ENCODE data around the gene POLR2F. TPM values are rescaled to one million over a fixed set of nuclear protein-coding genes. Genes with fewer than 3 reads are reported as not detected.
"Not testable (repeated sequence)": the region's sequence is repeated elsewhere in the genome, so short reads cannot be mapped to it uniquely, and the experiment has no call there.

Gene POLR2F
- total RNA-seq, 2 donors from 2014 or later, result 46.5 to 60.2 TPM

- intact Hi-C loops (cut with DNase I), result no loop called here
- no peak for DNase-seq (ENCODE audit: low spot score)
These were observed 9.7 kb upstream of the POLR2F start for GRCh38 chr22:37943825-37944198.

- intact Hi-C loops (cut with DNase I); DNase-seq (ENCODE audit: low spot score): not testable (repeated sequence)
These were observed 9.1 kb upstream of the POLR2F start for GRCh38 chr22:37944423-37944822.

GRCh38 chr22:37947142-37947795, 6.2 kb upstream of the POLR2F start:
- intact Hi-C loops (cut with DNase I); DNase-seq (ENCODE audit: low spot score): not testable (repeated sequence)

GRCh38 chr22:37951305-37951704, 2.2 kb upstream of the POLR2F start:
- intact Hi-C loops (cut with DNase I), result no loop called here
- no peak for DNase-seq (ENCODE audit: low spot score)

- intact Hi-C loops (cut with DNase I); DNase-seq (ENCODE audit: low spot score): not testable (repeated sequence)
These were observed 870 bp upstream of the POLR2F start for GRCh38 chr22:37952629-37953028.

GRCh38 chr22:37953062-37953436, 450 bp upstream of the POLR2F start:
- DNase-seq (ENCODE audit: low spot score), result no peak
- intact Hi-C loops (cut with DNase I), result no loop called here

GRCh38 chr22:37954686-37955085, 1.2 kb downstream of the POLR2F start:
- no peak for DNase-seq (ENCODE audit: low spot score)
- intact Hi-C loops (cut with DNase I), result no loop called here

- intact Hi-C loops (cut with DNase I); DNase-seq (ENCODE audit: low spot score): not testable (repeated sequence)
These were observed 2.4 kb downstream of the POLR2F start for GRCh38 chr22:37955825-37956397.

GRCh38 chr22:37957232-37957631, 3.7 kb downstream of the POLR2F start:
- no peak for DNase-seq (ENCODE audit: low spot score)
- intact Hi-C loops (cut with DNase I), result no loop called here

GRCh38 chr22:37959231-37959825, 5.8 kb downstream of the POLR2F start:
- no peak for DNase-seq (ENCODE audit: low spot score)
- intact Hi-C loops (cut with DNase I), result no loop called here

- no peak for DNase-seq (ENCODE audit: low spot score)
- intact Hi-C loops (cut with DNase I), result no loop called here
These were observed 7.6 kb downstream of the POLR2F start for GRCh38 chr22:37961062-37961461.

GRCh38 chr22:37965940-37966664, 12.6 kb downstream of the POLR2F start:
- intact Hi-C loops (cut with DNase I), result loop anchor here (5.0 kb wide), 1 partner anchor 149 kb away; no protein-coding TSS in a partner anchor
- DNase-seq (ENCODE audit: low spot score), result no peak

- intact Hi-C loops (cut with DNase I), result loop anchor here (5.0 kb wide), 1 partner anchor 150 kb away; no protein-coding TSS in a partner anchor
- no peak for DNase-seq (ENCODE audit: low spot score)
These were observed 13.6 kb downstream of the POLR2F start for GRCh38 chr22:37967147-37967546.

GRCh38 chr22:37967637-37968451, 14.3 kb downstream of the POLR2F start:
- no peak for DNase-seq (ENCODE audit: low spot score)
- intact Hi-C loops (cut with DNase I), result loop anchor here (5.0 kb wide), 1 partner anchor 151 kb away; no protein-coding TSS in a partner anchor

- intact Hi-C loops (cut with DNase I), result loop anchor here (5.0 kb wide), 1 partner anchor 151 kb away; no protein-coding TSS in a partner anchor
- no peak for DNase-seq (ENCODE audit: low spot score)
These were observed 15.2 kb downstream of the POLR2F start for GRCh38 chr22:37968452-37969251.

GRCh38 chr22:37970864-37971263, 17.4 kb downstream of the POLR2F start:
- intact Hi-C loops (cut with DNase I), result loop anchor here in 1 of 2 donors (5.0 kb wide), 1 partner anchor 1244 kb away; no protein-coding TSS in a partner anchor
- DNase-seq (ENCODE audit: low spot score), result no peak

- no peak for DNase-seq (ENCODE audit: low spot score)
- intact Hi-C loops (cut with DNase I), result loop anchor here in 1 of 2 donors (5.0 kb wide), 1 partner anchor 1244 kb away; no protein-coding TSS in a partner anchor
These were observed 18.3 kb downstream of the POLR2F start for GRCh38 chr22:37971475-37972434.
